HUDEP-2 (cell line): ENCODE data around the gene RNF144A.
"Not testable (repeated sequence)": the region's sequence is repeated elsewhere in the genome, so short reads cannot be mapped to it uniquely, and the experiment has no call there.

Experiments
- DNase-seq, 76 experiments: peaks; one replicate each; lab custom pipeline; 2025; ENCODE audit not compliant: unreplicated experiment in 76 of 76; lab: John Stamatoyannopoulos, UW

The RNF144A gene

GRCh38 chr2:6917071-6917760 is at the start of gene RNF144A:
Gene RNF144A (plus strand): TSS chr2:6917412. CDS start chr2:6996927, 79,515 bp downstream.
- peak in 51 of 76 experiments; percentile 10 to 71 (median 46) for DNase-seq

- peak in 2 of 76 experiments; percentile 16 to 26 for DNase-seq
These were observed 44.8 kb upstream of the RNF144A start for GRCh38 chr2:6872394-6872793.

GRCh38 chr2:6874032-6874431 is 43.2 kb upstream of the RNF144A start:
- no peak for DNase-seq

GRCh38 chr2:6876309-6876708 is 40.9 kb upstream of the RNF144A start:
- no peak for DNase-seq

- peak in 55 of 76 experiments; percentile 7 to 82 (median 57) for DNase-seq
These were observed 39.6 kb upstream of the RNF144A start, which contains the start of gene RSAD2 for GRCh38 chr2:6877402-6878304. Gene RSAD2 (plus strand): TSS chr2:6877777. CDS start chr2:6877801, 24 bp downstream.

- peak in 14 of 76 experiments; percentile 11 to 61 (median 30) for DNase-seq
These were observed 38.7 kb upstream of the RNF144A start for GRCh38 chr2:6878549-6878948.

GRCh38 chr2:6879011-6879410 is 38.2 kb upstream of the RNF144A start:
- DNase-seq, result no peak

GRCh38 chr2:6880200-6880733 is 36.9 kb upstream of the RNF144A start:
- DNase-seq, result peak in 64 of 76 experiments; percentile 13 to 92 (median 66)

- DNase-seq, result peak in 10 of 76 experiments; percentile 16 to 53 (median 26)
These were observed 36.2 kb upstream of the RNF144A start for GRCh38 chr2:6881046-6881445.

GRCh38 chr2:6881516-6881915 is 35.7 kb upstream of the RNF144A start:
- DNase-seq, result no peak

- no peak for DNase-seq
These were observed 33.6 kb upstream of the RNF144A start for GRCh38 chr2:6883448-6884122.

GRCh38 chr2:6885551-6885950 is 31.7 kb upstream of the RNF144A start:
- peak in 8 of 76 experiments; percentile 10 to 70 (median 41) for DNase-seq

GRCh38 chr2:6885968-6886367 is 31.2 kb upstream of the RNF144A start:
- DNase-seq, result peak in 38 of 76 experiments; percentile 8 to 78 (median 46)

- peak in 70 of 76 experiments; percentile 10 to 89 (median 58) for DNase-seq
These were observed 29.4 kb upstream of the RNF144A start for GRCh38 chr2:6887751-6888192.

GRCh38 chr2:6888724-6889123 is 28.5 kb upstream of the RNF144A start:
- no peak for DNase-seq

GRCh38 chr2:6893876-6894482 is 23.2 kb upstream of the RNF144A start:
- peak in 73 of 76 experiments; percentile 21 to 96 (median 81) for DNase-seq

- DNase-seq, result peak in 27 of 76 experiments; percentile 9 to 59 (median 36)
These were observed 20.1 kb upstream of the RNF144A start for GRCh38 chr2:6896930-6897759.

GRCh38 chr2:6902581-6902980 is 14.6 kb upstream of the RNF144A start:
- DNase-seq, result not testable (repeated sequence)

- DNase-seq, result no peak
These were observed 11.5 kb upstream of the RNF144A start for GRCh38 chr2:6905668-6906067.
